Thoracic aorta (tissue), 2 donors: ENCODE data around the gene DEGS2. TPM values are rescaled to one million over a fixed set of nuclear protein-coding genes. Genes with fewer than 3 reads are reported as not detected.

Experiments used
- ATAC-seq: fragments of 150-250 bp; one replicate; pipeline ENCODE4 v1.8.0; 2017; ENCODE audit warnings: low read depth; ENCODE audit not compliant: insufficient number of reproducible peaks, low FRiP score
- DNase-seq: peaks from one replicate; pipeline ENCODE4 v3.0.0-alpha.2; 2020; ENCODE audit warnings: low spot score
- H3K27ac ChIP-seq, 2 donors: fragments of 200-600 bp; sonication (generic); 1 replicate in 1 of 2; 2 replicates in 1 of 2; pipeline ENCODE4 v1.5.1; 2016; ENCODE audit warnings: mild to moderate bottlenecking in 2 of 2, moderate library complexity in 2 of 2
- H3K27me3 ChIP-seq: fragments of 200-600 bp; sonication (generic); replicated peaks from 2 replicates; pipeline ENCODE4 v1.6.0; 2016; ENCODE audit warnings: mild to moderate bottlenecking; ENCODE audit not compliant: insufficient read depth
- H3K36me3 ChIP-seq: fragments of 200-600 bp; sonication (generic); one replicate; pipeline ENCODE4 v1.5.1; 2016
- H3K4me1 ChIP-seq, 2 donors: fragments of 200-600 bp; sonication (generic); 1 replicate in 1 of 2; 2 replicates in 1 of 2; pipeline versions ENCODE4 v1.5.1 to v1.6.0; 2016; ENCODE audit warnings: low read depth in 2 of 2, mild to moderate bottlenecking in 1 of 2; ENCODE audit not compliant: control insufficient read depth in 1 of 2
- H3K4me3 ChIP-seq: fragments of 200-600 bp; sonication (generic); 2 replicates; pipeline ENCODE4 v1.5.1; 2016; ENCODE audit warnings: mild to moderate bottlenecking
- H3K9me3 ChIP-seq: fragments of 200-600 bp; sonication (generic); 2 replicates; pipeline ENCODE4 v1.5.1; 2016
- total RNA-seq, 2 donors: library from RNA; depleted of rRNA; stranded (reverse); fragments of >200 nt; gene quantifications; one replicate each; pipeline versions ENCODE4 v1.1.0 to v1.2.3, GENCODE V29; 2016
- TF ChIP-seq, protein P1 (sequence below): fragments of 200-600 bp; sonication (generic); IDR thresholded peaks from one replicate; pipeline ENCODE4 v1.5.1; 2019; ENCODE audit warnings: antibody characterized with exemption

DEGS2 gene
- total RNA-seq, 2 donors from 2014 or later, result 0.28 TPM; not detected in 1

DNA sequence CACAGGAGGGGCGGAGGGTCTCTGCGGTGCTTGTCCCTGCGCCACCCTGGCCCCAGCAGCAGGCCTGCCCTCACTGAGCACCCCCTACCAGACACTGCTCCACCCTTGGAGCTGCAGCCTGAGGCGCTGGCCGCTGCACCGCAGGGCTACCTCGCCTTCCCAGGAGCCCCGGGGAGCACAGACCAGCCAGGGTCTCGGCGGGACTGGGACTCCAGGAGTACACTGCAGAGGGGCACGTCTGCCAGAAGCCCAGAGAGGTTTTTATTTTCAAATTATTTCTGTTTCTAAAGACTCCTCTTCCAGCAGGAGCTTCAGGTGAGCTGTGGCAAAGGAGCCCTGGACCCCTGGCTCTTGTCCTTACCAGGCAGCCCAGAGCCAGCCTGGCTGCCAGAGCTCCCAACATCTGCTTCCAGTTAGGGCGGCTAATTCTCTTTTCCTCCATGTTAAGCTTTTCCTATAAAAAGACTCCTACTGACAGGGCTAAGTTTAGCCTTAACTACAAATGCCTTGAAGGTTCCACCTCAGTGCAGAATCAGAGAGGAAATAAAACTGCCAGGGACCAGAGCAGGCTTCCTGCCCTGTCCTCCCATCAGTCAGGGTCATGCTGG, 26.4 kb downstream of the DEGS2 start:
- H3K9me3 ChIP-seq, result no peaks in the 10 kb centered on the region
- H3K4me3 ChIP-seq, result no peak overlapping the region
- H3K4me1 ChIP-seq, result no peaks in the 10 kb centered on the region
- H3K27ac ChIP-seq, result no peak overlapping the region
- ATAC-seq (no peak), DNase-seq (no peak)
- H3K36me3 ChIP-seq, result peaks cover 11% of the 10 kb centered on the region
- TF ChIP-seq, protein P1, sequence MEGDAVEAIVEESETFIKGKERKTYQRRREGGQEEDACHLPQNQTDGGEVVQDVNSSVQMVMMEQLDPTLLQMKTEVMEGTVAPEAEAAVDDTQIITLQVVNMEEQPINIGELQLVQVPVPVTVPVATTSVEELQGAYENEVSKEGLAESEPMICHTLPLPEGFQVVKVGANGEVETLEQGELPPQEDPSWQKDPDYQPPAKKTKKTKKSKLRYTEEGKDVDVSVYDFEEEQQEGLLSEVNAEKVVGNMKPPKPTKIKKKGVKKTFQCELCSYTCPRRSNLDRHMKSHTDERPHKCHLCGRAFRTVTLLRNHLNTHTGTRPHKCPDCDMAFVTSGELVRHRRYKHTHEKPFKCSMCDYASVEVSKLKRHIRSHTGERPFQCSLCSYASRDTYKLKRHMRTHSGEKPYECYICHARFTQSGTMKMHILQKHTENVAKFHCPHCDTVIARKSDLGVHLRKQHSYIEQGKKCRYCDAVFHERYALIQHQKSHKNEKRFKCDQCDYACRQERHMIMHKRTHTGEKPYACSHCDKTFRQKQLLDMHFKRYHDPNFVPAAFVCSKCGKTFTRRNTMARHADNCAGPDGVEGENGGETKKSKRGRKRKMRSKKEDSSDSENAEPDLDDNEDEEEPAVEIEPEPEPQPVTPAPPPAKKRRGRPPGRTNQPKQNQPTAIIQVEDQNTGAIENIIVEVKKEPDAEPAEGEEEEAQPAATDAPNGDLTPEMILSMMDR, result no peak
- no peaks in the 10 kb centered on the region for H3K27me3 ChIP-seq

DNA sequence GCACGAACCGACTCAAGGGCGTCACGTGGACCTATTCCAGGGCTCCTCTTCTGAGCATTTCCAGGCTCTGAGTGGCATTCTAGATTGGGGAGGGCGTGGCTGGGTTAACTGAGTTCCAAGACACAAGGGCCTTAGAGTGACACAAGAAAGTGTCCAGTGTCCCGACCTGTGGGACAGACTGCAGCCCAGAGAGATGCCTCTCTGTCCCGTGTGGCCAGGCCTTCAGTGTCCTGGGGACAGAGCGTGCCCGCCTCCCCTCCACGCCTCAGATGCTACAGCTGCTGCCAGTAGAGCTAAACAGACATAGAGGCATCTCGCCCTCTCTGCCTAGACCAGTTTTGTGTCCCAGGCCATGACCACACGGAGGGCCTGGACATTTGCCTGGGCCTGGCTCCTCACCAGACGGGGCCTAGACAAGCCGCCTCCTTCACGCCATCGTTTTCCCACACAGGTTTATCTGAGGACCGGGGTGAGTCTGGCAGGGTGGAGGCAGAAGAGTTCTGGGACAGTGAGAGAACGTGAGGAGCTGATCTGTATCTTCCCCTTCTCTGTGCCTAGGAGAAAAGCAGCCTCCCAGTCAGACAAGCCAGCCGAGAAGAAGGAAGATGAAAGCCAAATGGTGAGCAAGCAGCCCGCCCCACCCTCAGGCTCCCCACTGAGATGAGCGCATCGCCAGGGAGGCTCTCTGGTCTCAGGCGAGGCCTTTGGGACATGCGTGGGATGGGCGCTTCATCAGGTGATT, 27.1 kb downstream of the DEGS2 start:
- Histone ChIP-seq H3K36me3 (peaks cover 11% of the 10 kb centered on the region), H3K4me3 (no peak overlapping the region), H3K4me1 (no peaks in the 10 kb centered on the region), H3K27ac (no peak overlapping the region), H3K27me3 (no peaks in the 10 kb centered on the region), H3K9me3 (no peaks in the 10 kb centered on the region)
- ATAC-seq, result no peak
- no peak for DNase-seq
- TF ChIP-seq, protein P1, result no peak

GRCh38 chr14:100131181-100131580, 28.3 kb downstream of the DEGS2 start:
- DNase-seq, result no peak
- no peaks in the 10 kb centered on the region for H3K4me1 ChIP-seq
- peaks cover 11% of the 10 kb centered on the region for H3K36me3 ChIP-seq
- no peak overlapping the region for H3K27ac ChIP-seq
- H3K27me3 ChIP-seq, result no peaks in the 10 kb centered on the region
- TF ChIP-seq, protein P1, result no peak
- no peak overlapping the region for H3K4me3 ChIP-seq
- H3K9me3 ChIP-seq, result no peaks in the 10 kb centered on the region
- ATAC-seq, result no peak

- H3K4me1 ChIP-seq, result no peaks in the 10 kb centered on the region
- H3K27ac ChIP-seq, result no peak overlapping the region
- no peak overlapping the region for H3K4me3 ChIP-seq
- H3K27me3 ChIP-seq, result no peaks in the 10 kb centered on the region
- H3K36me3 ChIP-seq, result peaks cover 11% of the 10 kb centered on the region
- DNase-seq, result no peak
- no peak for ATAC-seq
- no peaks in the 10 kb centered on the region for H3K9me3 ChIP-seq
- TF ChIP-seq, protein P1, result no peak
Measured at GRCh38 chr14:100130521-100130920, 28.9 kb downstream of the DEGS2 start.

DNA sequence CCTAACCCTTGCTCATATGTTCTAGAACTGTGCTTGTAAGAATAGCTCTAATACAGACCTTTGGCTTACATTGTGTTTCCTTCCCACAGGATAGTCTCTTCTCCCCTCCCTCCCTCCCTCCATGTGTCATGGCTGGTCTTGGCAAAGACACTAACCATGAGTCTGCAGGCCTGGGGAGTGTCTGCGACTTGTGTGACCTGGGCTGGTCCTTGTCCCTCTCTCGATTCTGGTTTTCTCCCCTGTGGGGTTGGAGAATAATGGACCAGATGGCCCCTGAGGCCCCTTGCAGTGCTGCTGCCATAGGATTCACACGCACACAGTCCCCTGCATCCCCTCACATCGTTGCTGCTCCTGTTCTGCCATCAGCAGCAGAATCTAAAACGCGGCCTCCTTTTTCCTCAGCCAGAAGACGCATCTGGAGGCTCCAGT, 30.3 kb downstream of the DEGS2 start:
- DNase-seq (no peak), ATAC-seq (no peak)
- no peak overlapping the region for H3K27ac ChIP-seq
- TF ChIP-seq, protein P1, result no peak
- H3K4me3 ChIP-seq, result no peak overlapping the region
- H3K27me3 ChIP-seq, result no peaks in the 10 kb centered on the region
- H3K4me1 ChIP-seq, result no peaks in the 10 kb centered on the region
- no peaks in the 10 kb centered on the region for H3K9me3 ChIP-seq
- H3K36me3 ChIP-seq, result peaks cover 8% of the 10 kb centered on the region
